Vagina (tissue), 2 donors: ENCODE measurements around the gene HDAC11. TPM values are rescaled to one million over a fixed set of nuclear protein-coding genes. Genes with fewer than 3 reads are reported as not detected.

Experiments used
- DNase-seq, 2 donors: peaks; one replicate each; pipeline ENCODE4 v3.0.0-alpha.2; 2017; ENCODE audit errors: extremely low spot score in 2 of 2
- H3K27ac ChIP-seq: fragments of 200-600 bp; sonication (generic); one replicate; pipeline ENCODE4 v1.5.1; 2019
- H3K27me3 ChIP-seq: fragments of 200-600 bp; sonication (generic); one replicate; pipeline ENCODE4 v1.5.1; 2019
- H3K36me3 ChIP-seq, 2 donors: fragments of 200-600 bp; sonication (generic); one replicate each; pipeline ENCODE4 v1.5.1; 2017 to 2019
- H3K4me1 ChIP-seq: fragments of 200-600 bp; sonication (generic); one replicate; pipeline ENCODE4 v1.5.1; 2019
- H3K4me3 ChIP-seq, 2 donors: fragments of 200-600 bp; sonication (generic); 1 replicate in 1 of 2; 2 replicates in 1 of 2; pipeline ENCODE4 v1.5.1; 2016 to 2019
- H3K9me3 ChIP-seq: fragments of 200-600 bp; sonication (generic); one replicate; pipeline ENCODE4 v1.5.1; 2019
- POLR2A ChIP-seq, 2 donors: fragments of 450-650 bp; IDR thresholded peaks; one replicate each; pipeline ENCODE4 v1.6.1; 2017; ENCODE audit warnings: antibody characterized with exemption in 2 of 2, mild to moderate bottlenecking in 2 of 2, moderate library complexity in 2 of 2
- POLR2AphosphoS5 ChIP-seq, 2 donors: sonication (generic); formaldehyde crosslinking; IDR thresholded peaks; one replicate each; pipeline ENCODE4 v1.9.0; 2017; ENCODE audit warnings: antibody characterized with exemption in 2 of 2, mild to moderate bottlenecking in 2 of 2, low read depth in 1 of 2; ENCODE audit not compliant: insufficient read depth in 1 of 2
- intact Hi-C: fragments of 100-400 bp; cut with DNase I; formaldehyde crosslinking; loops from one replicate; pipeline ENCODE4 v1.15.1; 2023
- total RNA-seq: library from RNA; depleted of rRNA; stranded (reverse); fragments of >200 nt; gene quantifications from one replicate; pipeline ENCODE4 v1.2.3, GENCODE V29; 2016
- TF ChIP-seq, protein P1 (sequence below), 3 experiments: fragments of 450-650 bp in 2 of 3; fragments of 200-600 bp in 1 of 3; sonication (generic) in 1 of 3; IDR thresholded peaks; one replicate each; pipeline ENCODE4 v1.5.1; 2017 to 2019; ENCODE audit warnings: antibody characterized with exemption in 3 of 3, mild to moderate bottlenecking in 2 of 3, moderate library complexity in 2 of 3

The HDAC11 gene
- total RNA-seq, 1 donor from 2014 or later: 12.0 TPM

DNA sequence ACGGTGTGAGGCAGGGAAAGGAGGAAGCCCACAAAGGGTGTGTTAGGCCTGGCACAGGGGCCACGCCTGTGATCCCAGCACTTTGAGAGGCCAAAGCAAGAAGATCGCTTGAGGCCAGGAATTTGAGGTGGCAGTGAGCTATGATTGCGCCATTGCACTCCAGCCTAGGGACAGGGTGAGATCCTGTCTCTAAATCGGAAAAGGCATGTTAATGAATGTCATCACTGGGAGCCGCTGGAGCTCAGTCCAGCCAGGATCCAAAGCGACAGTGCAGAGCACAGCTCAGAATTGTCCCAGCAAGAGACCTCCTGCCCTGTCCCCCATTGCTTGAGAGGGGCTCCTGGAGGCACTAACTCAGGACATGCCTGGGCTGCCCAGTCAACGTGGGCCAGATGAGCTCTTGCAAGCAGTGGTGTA, 53.8 kb downstream of the HDAC11 start:
- Histone ChIP-seq H3K4me1 (peaks cover 84% of the 10 kb centered on the region), H3K9me3 (no peaks in the 10 kb centered on the region), H3K4me3 (no peak overlapping the region), H3K27ac (peak overlapping the region; percentile 78), H3K27me3 (no peaks in the 10 kb centered on the region), H3K36me3 (no peaks in the 10 kb centered on the region)
- TF ChIP-seq POLR2A (IDR thresholded peaks at IDR 0.05): no peak
- TF ChIP-seq, protein P1, sequence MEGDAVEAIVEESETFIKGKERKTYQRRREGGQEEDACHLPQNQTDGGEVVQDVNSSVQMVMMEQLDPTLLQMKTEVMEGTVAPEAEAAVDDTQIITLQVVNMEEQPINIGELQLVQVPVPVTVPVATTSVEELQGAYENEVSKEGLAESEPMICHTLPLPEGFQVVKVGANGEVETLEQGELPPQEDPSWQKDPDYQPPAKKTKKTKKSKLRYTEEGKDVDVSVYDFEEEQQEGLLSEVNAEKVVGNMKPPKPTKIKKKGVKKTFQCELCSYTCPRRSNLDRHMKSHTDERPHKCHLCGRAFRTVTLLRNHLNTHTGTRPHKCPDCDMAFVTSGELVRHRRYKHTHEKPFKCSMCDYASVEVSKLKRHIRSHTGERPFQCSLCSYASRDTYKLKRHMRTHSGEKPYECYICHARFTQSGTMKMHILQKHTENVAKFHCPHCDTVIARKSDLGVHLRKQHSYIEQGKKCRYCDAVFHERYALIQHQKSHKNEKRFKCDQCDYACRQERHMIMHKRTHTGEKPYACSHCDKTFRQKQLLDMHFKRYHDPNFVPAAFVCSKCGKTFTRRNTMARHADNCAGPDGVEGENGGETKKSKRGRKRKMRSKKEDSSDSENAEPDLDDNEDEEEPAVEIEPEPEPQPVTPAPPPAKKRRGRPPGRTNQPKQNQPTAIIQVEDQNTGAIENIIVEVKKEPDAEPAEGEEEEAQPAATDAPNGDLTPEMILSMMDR (IDR thresholded peaks at IDR 0.05): no peak
- TF ChIP-seq POLR2AphosphoS5 (IDR thresholded peaks at IDR 0.05; ENCODE audit: insufficient read depth in 1 of 2, low read depth in 1 of 2): no peak
- intact Hi-C loops: no loop called here
- no peak for DNase-seq

DNA sequence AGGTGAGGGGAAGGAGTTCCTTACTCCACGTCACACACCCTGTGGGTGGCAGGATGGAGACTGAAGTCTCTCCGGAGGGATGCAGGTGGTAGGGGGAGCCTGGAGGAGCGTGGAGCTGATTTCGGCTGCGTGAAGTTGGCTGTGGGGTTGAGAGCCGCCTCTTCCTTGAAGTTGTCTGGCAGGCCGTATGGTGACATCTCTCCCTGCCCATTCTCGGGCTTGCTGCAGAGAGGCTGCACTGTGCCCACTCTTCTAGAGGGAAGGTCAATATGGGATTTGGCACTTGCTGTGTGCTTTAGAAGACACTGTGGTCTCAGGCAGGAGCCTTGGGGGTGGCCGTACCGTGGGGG, 55.4 kb downstream of the HDAC11 start:
- H3K27ac ChIP-seq: peak overlapping the region; percentile 85
- no peaks in the 10 kb centered on the region for H3K27me3 ChIP-seq
- intact Hi-C loops: no loop called here
- TF ChIP-seq POLR2AphosphoS5 (IDR thresholded peaks at IDR 0.05; ENCODE audit: insufficient read depth in 1 of 2, low read depth in 1 of 2) (no peak), POLR2A (IDR thresholded peaks at IDR 0.05) (no peak)
- TF ChIP-seq, protein P1 (IDR thresholded peaks at IDR 0.05): no peak
- H3K4me3 ChIP-seq: no peak overlapping the region
- peaks cover 83% of the 10 kb centered on the region for H3K4me1 ChIP-seq
- H3K9me3 ChIP-seq: no peaks in the 10 kb centered on the region
- no peaks in the 10 kb centered on the region for H3K36me3 ChIP-seq
- DNase-seq: no peak

DNA sequence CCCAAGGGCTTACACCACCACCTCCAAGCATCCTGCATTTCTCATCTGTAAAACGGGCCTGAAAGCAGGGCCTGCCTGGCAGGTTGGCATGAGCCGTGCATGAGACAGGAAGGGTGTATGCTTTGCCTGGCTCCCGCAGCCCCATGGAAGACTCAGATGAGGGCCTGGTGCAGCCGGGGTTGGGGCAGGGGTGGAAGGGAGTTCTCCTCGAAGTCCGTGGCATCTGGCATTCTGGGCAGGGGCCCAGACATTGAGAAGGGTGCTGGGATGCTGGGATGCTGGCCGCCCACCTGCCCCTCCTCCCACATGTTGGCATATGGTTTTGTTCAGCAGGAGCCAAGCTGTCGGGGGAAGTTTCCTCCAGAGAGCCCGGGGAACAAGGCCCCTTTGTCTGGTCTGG, 55.8 kb downstream of the HDAC11 start:
- TF ChIP-seq, protein P1 (IDR thresholded peaks at IDR 0.05): no peak
- TF ChIP-seq POLR2AphosphoS5 (IDR thresholded peaks at IDR 0.05; ENCODE audit: insufficient read depth in 1 of 2, low read depth in 1 of 2): no peak
- no peak for TF ChIP-seq POLR2A (IDR thresholded peaks at IDR 0.05)
- intact Hi-C loops: no loop called here
- Histone ChIP-seq H3K27ac (peak overlapping the region; percentile 85), H3K27me3 (no peaks in the 10 kb centered on the region), H3K4me1 (peaks cover 84% of the 10 kb centered on the region), H3K36me3 (no peaks in the 10 kb centered on the region), H3K4me3 (no peak overlapping the region), H3K9me3 (no peaks in the 10 kb centered on the region)
- no peak for DNase-seq

DNA sequence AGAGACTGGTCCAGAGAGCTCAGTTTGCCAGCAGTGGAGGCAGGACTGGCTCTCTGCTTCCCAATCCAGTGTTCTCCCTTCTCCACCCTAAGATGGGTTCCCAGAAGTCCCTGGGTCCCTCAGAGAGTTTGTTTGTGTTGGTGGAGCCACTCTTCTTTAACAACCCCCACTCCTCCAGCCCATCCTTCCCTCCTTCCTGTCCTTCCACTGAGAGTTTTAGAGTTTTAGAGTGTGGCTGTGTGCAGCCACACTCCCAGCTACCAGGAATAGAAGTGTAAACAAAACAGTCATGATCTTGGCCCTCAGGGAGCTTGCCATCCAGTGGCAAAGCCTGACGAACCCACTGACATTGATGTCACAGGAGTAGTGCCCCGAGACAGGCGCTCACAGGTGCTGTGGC, 56.3 kb downstream of the HDAC11 start:
- no peaks in the 10 kb centered on the region for H3K27me3 ChIP-seq
- no peak overlapping the region for H3K4me3 ChIP-seq
- H3K9me3 ChIP-seq: no peaks in the 10 kb centered on the region
- H3K4me1 ChIP-seq: peaks cover 79% of the 10 kb centered on the region
- no peaks in the 10 kb centered on the region for H3K36me3 ChIP-seq
- DNase-seq: no peak
- H3K27ac ChIP-seq: peak overlapping the region; percentile 85
- TF ChIP-seq, protein P1 (IDR thresholded peaks at IDR 0.05): no peak
- no peak for TF ChIP-seq POLR2A (IDR thresholded peaks at IDR 0.05)
- intact Hi-C loops: no loop called here

DNA sequence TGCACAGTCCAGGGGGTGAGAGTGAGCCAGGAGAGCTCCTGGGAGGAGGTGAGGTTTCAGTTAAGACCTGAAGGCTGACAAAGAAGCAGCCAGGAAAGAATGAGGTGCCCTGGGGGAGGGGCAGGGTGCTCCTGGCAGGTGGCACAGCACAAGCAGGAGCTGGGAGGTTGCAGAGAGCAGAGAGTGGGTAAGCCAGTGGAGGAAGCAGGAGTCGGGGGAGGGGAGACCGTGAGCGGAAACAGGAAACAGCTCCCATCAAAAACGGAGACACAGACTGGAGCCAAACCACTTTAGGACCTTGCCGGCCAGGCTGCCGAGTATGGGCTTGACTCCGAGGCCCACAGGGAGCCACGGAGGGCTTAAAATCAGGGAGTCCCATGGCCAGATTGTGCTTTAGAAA, 56.7 kb downstream of the HDAC11 start:
- TF ChIP-seq POLR2A (IDR thresholded peaks at IDR 0.05): no peak
- TF ChIP-seq, protein P1 (IDR thresholded peaks at IDR 0.05): no peak
- no peak for TF ChIP-seq POLR2AphosphoS5 (IDR thresholded peaks at IDR 0.05; ENCODE audit: insufficient read depth in 1 of 2, low read depth in 1 of 2)
- Histone ChIP-seq H3K27me3 (no peaks in the 10 kb centered on the region), H3K4me1 (peaks cover 75% of the 10 kb centered on the region)

More for the DNA sequence above, 56.7 kb downstream of the HDAC11 start:
- H3K27ac ChIP-seq: peak overlapping the region; percentile 85
- intact Hi-C loops: no loop called here
- H3K4me3 ChIP-seq: no peak overlapping the region
- no peaks in the 10 kb centered on the region for H3K9me3 ChIP-seq
- no peaks in the 10 kb centered on the region for H3K36me3 ChIP-seq
- DNase-seq: no peak
